Loucy (cell line): ENCODE data around the gene ANKRD16.

Experiments used
- H2AFZ ChIP-seq: fragments of 200-600 bp; sonication (generic); 2 replicates; pipeline ENCODE4 v1.6.0; 2016; ENCODE audit warnings: antibody characterized with exemption, mild to moderate bottlenecking, low read length, moderate library complexity
- H3F3A ChIP-seq: fragments of 200-600 bp; 2 replicates; pipeline ENCODE4 v1.6.0; 2016; ENCODE audit warnings: antibody characterized with exemption, low read depth, mild to moderate bottlenecking
- H3K27me3 ChIP-seq: fragments of 200-600 bp; sonication (generic); 2 replicates; pipeline ENCODE4 v1.6.1; 2014; ENCODE audit warnings: low read length, mild to moderate bottlenecking; ENCODE audit not compliant: insufficient read depth, poor library complexity, severe bottlenecking
- H3K36me3 ChIP-seq: fragments of 200-600 bp; sonication (generic); 2 replicates; pipeline ENCODE4 v1.6.1; 2016; ENCODE audit warnings: low read length; ENCODE audit not compliant: insufficient read depth
- H3K4me1 ChIP-seq: fragments of 200-600 bp; sonication (generic); 2 replicates; pipeline ENCODE4 v1.5.1; 2014; ENCODE audit warnings: low read length, mild to moderate bottlenecking; ENCODE audit not compliant: insufficient read depth, poor library complexity, severe bottlenecking
- H3K4me2 ChIP-seq: fragments of 200-600 bp; sonication (generic); 2 replicates; pipeline ENCODE4 v1.6.0; 2014; ENCODE audit warnings: antibody characterized with exemption, low read length, low read depth, mild to moderate bottlenecking; ENCODE audit not compliant: poor library complexity, severe bottlenecking
- H3K4me3 ChIP-seq: fragments of 200-600 bp; sonication (generic); 2 replicates; pipeline ENCODE4 v1.5.1; 2014; ENCODE audit warnings: low read length, mild to moderate bottlenecking, mixed read lengths; ENCODE audit not compliant: poor library complexity, severe bottlenecking
- H3K79me2 ChIP-seq: fragments of 200-600 bp; sonication (generic); 2 replicates; pipeline ENCODE4 v1.6.1; 2014; ENCODE audit warnings: low read length; ENCODE audit not compliant: insufficient read depth
- H3K9ac ChIP-seq: fragments of 200-600 bp; sonication (generic); 2 replicates; pipeline ENCODE4 v1.6.0; 2014; ENCODE audit warnings: mild to moderate bottlenecking, low read depth, low read length, moderate library complexity; ENCODE audit not compliant: poor library complexity, severe bottlenecking
- H3K9me2 ChIP-seq: fragments of 200-600 bp; sonication (generic); replicated peaks from 2 replicates; pipeline ENCODE4 v1.6.1; 2016; ENCODE audit warnings: low read depth, low read length, mixed read lengths
- H3K9me3 ChIP-seq: fragments of 200-600 bp; sonication (generic); 2 replicates; pipeline ENCODE4 v1.6.1; 2014; ENCODE audit warnings: mild to moderate bottlenecking, antibody characterized with exemption, low read length, low read depth; ENCODE audit not compliant: insufficient read depth
- H4K20me1 ChIP-seq: fragments of 200-600 bp; sonication (generic); 2 replicates; pipeline ENCODE4 v1.6.0; 2014; ENCODE audit warnings: antibody characterized with exemption, low read length, mild to moderate bottlenecking; ENCODE audit not compliant: insufficient read depth, poor library complexity, severe bottlenecking
- CTCF ChIP-seq: fragments of 200-600 bp; sonication (generic); conservative IDR thresholded peaks from 2 replicates; pipeline ENCODE4 v1.5.1; 2014; ENCODE audit warnings: mild to moderate bottlenecking, antibody characterized with exemption, low read length
- EZH2phosphoT487 ChIP-seq: fragments of 200-600 bp; IDR thresholded peaks from 2 replicates; pipeline ENCODE4 v1.6.1; 2018; ENCODE audit warnings: antibody characterized with exemption, mild to moderate bottlenecking, moderate library complexity, borderline replicate concordance

Gene ANKRD16

DNA sequence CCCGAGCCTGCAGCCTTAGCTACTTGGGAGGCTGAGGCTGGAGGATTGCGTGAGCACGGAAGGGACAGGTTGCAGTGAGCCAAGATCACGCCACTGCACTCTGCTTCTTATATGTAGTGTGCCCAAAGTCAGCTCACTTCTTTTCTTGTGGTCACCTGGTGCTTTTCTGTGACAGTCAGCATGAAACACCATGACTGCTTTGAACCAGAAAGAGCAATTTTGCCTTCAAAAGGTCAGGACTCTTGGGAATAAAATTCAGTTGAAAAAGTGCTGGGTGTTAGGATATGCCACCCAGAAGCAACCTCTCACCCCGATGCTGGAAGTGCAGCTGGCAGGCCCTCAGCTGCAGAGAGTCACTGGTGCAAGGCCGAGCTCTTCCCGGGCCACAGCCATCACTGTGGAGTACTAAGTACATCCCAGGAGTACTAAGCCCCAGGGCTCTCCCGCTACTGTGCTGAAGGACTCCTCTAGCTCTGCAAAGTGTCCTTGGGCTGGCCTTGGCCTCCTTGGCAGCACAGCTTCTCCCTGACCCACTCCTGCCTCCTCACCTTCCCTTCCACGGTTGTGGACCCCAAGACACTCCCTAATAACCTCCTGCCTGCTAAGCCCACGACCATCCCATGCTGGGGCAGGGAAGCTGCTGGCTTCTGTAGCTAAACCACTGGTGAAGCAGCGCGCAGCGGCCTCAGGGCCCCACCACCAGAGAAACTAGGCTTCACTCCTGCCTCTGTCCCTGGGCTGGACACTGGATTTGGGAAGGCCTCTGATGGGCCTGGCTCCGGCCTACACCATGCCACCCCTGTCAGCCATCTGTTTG, 58.9 kb downstream of the ANKRD16 start:
- TF ChIP-seq EZH2phosphoT487 (no peak), CTCF (no peak)
- Histone ChIP-seq H3K9ac (no peak overlapping the region), H3K27me3 (no peaks in the 10 kb centered on the region), H3K9me2 (no peaks in the 10 kb centered on the region), H3K4me2 (no peak overlapping the region), H3K36me3 (no peaks in the 10 kb centered on the region), H2AFZ (no peak overlapping the region), H4K20me1 (no peaks in the 10 kb centered on the region), H3K79me2 (no peaks in the 10 kb centered on the region), H3K4me1 (no peaks in the 10 kb centered on the region), H3K4me3 (no peak overlapping the region), H3F3A (no peaks in the 10 kb centered on the region), H3K9me3 (no peaks in the 10 kb centered on the region)

DNA sequence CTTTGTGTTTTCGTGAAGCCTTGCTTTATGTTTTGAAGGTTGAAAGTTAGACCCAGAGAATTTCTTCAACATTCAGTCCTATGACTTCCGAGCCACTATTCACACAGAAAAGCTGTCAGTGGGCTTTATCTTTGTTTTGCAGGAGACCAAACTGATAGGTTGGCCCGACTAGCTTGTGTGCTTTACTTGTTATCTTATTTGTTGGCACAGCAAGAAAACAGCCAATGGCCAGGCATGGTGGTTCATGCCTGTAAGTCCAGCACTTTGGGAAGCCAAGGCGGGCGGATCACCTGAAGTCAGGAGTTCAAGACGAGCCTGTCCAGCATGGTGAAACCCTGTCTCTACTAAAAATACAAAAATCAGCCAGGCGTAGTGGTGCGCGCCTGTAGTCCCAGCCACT, 60.4 kb downstream of the ANKRD16 start:
- Histone ChIP-seq H2AFZ (no peak overlapping the region), H3K36me3 (no peaks in the 10 kb centered on the region), H3K79me2 (no peaks in the 10 kb centered on the region), H3K4me3 (no peak overlapping the region), H3K9ac (no peak overlapping the region), H3F3A (no peaks in the 10 kb centered on the region), H3K4me2 (no peak overlapping the region), H3K4me1 (no peaks in the 10 kb centered on the region), H3K27me3 (no peaks in the 10 kb centered on the region), H3K9me2 (no peaks in the 10 kb centered on the region), H4K20me1 (no peaks in the 10 kb centered on the region), H3K9me3 (no peaks in the 10 kb centered on the region)
- no peak for TF ChIP-seq EZH2phosphoT487
- no peak for TF ChIP-seq CTCF

DNA sequence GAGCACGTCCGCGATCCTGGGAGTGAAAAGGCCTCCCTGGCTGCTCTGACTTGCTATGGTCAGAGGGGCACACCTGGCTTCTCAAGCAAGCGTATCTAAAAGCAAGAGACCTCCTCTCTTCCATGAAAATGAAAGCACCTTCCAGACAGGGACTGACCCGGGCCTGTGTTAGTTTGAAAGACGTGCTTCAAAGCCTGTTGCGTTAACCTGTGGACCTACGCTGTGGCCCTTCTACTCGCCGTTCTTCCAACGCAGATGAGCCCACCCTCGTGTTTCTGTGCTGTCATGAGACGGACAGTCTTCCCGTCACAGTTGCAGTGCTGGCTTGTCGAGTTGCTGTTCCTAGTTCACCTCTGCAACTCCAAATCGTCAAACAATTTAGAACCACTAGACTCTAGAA, 61.0 kb downstream of the ANKRD16 start:
- Histone ChIP-seq H3K4me1 (no peaks in the 10 kb centered on the region), H3K79me2 (no peaks in the 10 kb centered on the region), H3K27me3 (no peaks in the 10 kb centered on the region), H3K9me2 (no peaks in the 10 kb centered on the region), H4K20me1 (no peaks in the 10 kb centered on the region), H3K36me3 (no peaks in the 10 kb centered on the region), H3K9me3 (no peaks in the 10 kb centered on the region), H3F3A (no peaks in the 10 kb centered on the region), H3K4me3 (no peak overlapping the region), H2AFZ (no peak overlapping the region), H3K9ac (no peak overlapping the region), H3K4me2 (no peak overlapping the region)
- TF ChIP-seq CTCF (no peak), EZH2phosphoT487 (no peak)
